Endothelial cell (in vitro differentiated cells): ENCODE measurements around the gene SYCP3. TPM values are rescaled to one million over a fixed set of nuclear protein-coding genes. Genes with fewer than 3 reads are reported as not detected.
A peak's percentile ranks its signal among the peaks of the same experiment; 100 is the strongest.

Experiments
- DNase-seq: peaks from one replicate; pipeline ENCODE4 v3.0.0; 2021; ENCODE audit warnings: low spot score
- H3K27ac Mint-ChIP-seq: one replicate; pipeline ENCODE4 v1.8.0; 2021; ENCODE audit warnings: mixed read lengths, inconsistent platforms; ENCODE audit not compliant: unreplicated experiment
- H3K27me3 Mint-ChIP-seq: one replicate; pipeline ENCODE4 v1.8.0; 2021; ENCODE audit warnings: mild to moderate bottlenecking, moderate library complexity, mixed read lengths, inconsistent platforms; ENCODE audit not compliant: unreplicated experiment
- H3K36me3 Mint-ChIP-seq: one replicate; pipeline ENCODE4 v1.8.0; 2021; ENCODE audit warnings: mild to moderate bottlenecking, low read depth, mixed read lengths, inconsistent platforms; ENCODE audit not compliant: unreplicated experiment
- H3K4me1 Mint-ChIP-seq: one replicate; pipeline ENCODE4 v1.8.0; 2021; ENCODE audit warnings: mild to moderate bottlenecking, mixed read lengths, inconsistent platforms; ENCODE audit not compliant: unreplicated experiment
- H3K4me3 Mint-ChIP-seq: one replicate; pipeline ENCODE4 v1.8.0; 2021; ENCODE audit warnings: mild to moderate bottlenecking, mixed read lengths, inconsistent platforms; ENCODE audit not compliant: unreplicated experiment
- H3K9me3 Mint-ChIP-seq: one replicate; pipeline ENCODE4 v1.8.0; 2021; ENCODE audit warnings: mixed read lengths, inconsistent platforms; ENCODE audit not compliant: unreplicated experiment
- total RNA-seq: library from RNA; stranded (reverse); fragmentation: NEBNext Ultra II Directional; extraction: Animal tissue kit (Norgen Biotek cat#: 25700); gene quantifications from one replicate; pipeline ENCODE4 v1.2.1, GENCODE V29; 2021; ENCODE audit not compliant: unreplicated experiment
- TF ChIP-seq, protein P1 (sequence below): fragments of 200-600 bp; sonication (generic); IDR thresholded peaks from one replicate; pipeline ENCODE4 v1.5.0; 2021; ENCODE audit warnings: antibody characterized with exemption; ENCODE audit not compliant: unreplicated experiment

Gene SYCP3
- total RNA-seq, 1 donor from 2014 or later, result not detected

- TF ChIP-seq, protein P1, sequence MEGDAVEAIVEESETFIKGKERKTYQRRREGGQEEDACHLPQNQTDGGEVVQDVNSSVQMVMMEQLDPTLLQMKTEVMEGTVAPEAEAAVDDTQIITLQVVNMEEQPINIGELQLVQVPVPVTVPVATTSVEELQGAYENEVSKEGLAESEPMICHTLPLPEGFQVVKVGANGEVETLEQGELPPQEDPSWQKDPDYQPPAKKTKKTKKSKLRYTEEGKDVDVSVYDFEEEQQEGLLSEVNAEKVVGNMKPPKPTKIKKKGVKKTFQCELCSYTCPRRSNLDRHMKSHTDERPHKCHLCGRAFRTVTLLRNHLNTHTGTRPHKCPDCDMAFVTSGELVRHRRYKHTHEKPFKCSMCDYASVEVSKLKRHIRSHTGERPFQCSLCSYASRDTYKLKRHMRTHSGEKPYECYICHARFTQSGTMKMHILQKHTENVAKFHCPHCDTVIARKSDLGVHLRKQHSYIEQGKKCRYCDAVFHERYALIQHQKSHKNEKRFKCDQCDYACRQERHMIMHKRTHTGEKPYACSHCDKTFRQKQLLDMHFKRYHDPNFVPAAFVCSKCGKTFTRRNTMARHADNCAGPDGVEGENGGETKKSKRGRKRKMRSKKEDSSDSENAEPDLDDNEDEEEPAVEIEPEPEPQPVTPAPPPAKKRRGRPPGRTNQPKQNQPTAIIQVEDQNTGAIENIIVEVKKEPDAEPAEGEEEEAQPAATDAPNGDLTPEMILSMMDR, result no peak
- H3K27ac Mint-ChIP-seq, result no peak overlapping the region
- peaks cover 7% of the 10 kb centered on the region for H3K27me3 Mint-ChIP-seq
- DNase-seq, result no peak
- H3K4me1 Mint-ChIP-seq, result peaks cover 5% of the 10 kb centered on the region
- H3K9me3 Mint-ChIP-seq, result no peaks in the 10 kb centered on the region
- H3K36me3 Mint-ChIP-seq, result no peaks in the 10 kb centered on the region
- peak overlapping the region; percentile 96 for H3K4me3 Mint-ChIP-seq
Observed at GRCh38 chr12:101698800-101699347, 40.4 kb downstream of the SYCP3 start.

- H3K4me3 Mint-ChIP-seq, result peak overlapping the region; percentile 96
- H3K27me3 Mint-ChIP-seq, result peaks cover 7% of the 10 kb centered on the region
- DNase-seq, result peak; percentile 20
- H3K27ac Mint-ChIP-seq, result peak overlapping the region; percentile 52
- TF ChIP-seq, protein P1, result no peak
- no peaks in the 10 kb centered on the region for H3K9me3 Mint-ChIP-seq
- H3K4me1 Mint-ChIP-seq, result peaks cover 5% of the 10 kb centered on the region
- no peaks in the 10 kb centered on the region for H3K36me3 Mint-ChIP-seq
Observed at GRCh38 chr12:101697930-101698799, 41.1 kb downstream of the SYCP3 start.

DNA sequence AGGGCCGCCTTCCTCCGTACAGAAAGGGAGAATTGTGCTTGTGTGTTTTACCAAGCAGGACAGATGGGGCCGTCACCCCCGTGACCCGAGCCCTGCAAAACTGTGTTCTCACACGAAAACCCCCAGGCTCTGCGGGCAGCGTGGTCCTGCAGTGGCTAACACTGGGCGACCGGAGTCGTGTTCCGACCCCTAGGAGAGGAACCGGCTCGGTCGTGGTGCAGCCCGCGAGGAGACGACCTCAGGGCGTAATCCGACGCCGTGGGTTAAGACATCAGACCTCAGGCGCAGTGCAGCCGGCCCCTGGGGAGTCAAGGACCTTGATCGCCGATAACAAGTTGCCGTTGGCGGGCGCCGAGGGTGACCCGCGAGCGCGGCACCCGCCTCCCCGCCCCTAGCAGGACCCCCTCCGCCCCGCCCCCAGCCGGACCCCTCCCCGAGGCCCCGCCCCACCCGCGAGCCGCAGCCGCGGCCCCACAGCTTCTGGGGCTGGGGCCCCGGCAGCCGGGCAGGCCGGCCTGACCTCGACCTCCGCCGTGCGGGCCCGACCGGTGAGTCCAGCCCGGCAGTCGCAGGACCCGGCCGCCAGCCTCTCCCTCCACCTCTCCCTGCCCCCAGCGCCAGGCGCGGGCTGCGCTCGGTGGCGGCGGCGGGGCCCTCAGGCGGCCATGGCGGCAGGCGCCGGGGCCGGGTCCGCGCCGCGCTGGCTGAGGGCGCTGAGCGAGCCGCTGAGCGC lies 41.9 kb downstream of the SYCP3 start, which contains the start of gene CHPT1:
Gene CHPT1, plus strand, starts transcription at position 444 of the 733 bp plus-strand sequence. Its CDS starts 222 bp downstream, at position 666.
- TF ChIP-seq, protein P1, result no peak
- Mint-ChIP-seq H3K36me3 (no peaks in the 10 kb centered on the region), H3K9me3 (no peaks in the 10 kb centered on the region), H3K27me3 (peaks cover 7% of the 10 kb centered on the region), H3K4me1 (peaks cover 5% of the 10 kb centered on the region), H3K4me3 (peak within 1 kb of the TSS; percentile 96), H3K27ac (peak within 1 kb of the TSS; percentile 52)
- DNase-seq, result peak; percentile 53

DNA sequence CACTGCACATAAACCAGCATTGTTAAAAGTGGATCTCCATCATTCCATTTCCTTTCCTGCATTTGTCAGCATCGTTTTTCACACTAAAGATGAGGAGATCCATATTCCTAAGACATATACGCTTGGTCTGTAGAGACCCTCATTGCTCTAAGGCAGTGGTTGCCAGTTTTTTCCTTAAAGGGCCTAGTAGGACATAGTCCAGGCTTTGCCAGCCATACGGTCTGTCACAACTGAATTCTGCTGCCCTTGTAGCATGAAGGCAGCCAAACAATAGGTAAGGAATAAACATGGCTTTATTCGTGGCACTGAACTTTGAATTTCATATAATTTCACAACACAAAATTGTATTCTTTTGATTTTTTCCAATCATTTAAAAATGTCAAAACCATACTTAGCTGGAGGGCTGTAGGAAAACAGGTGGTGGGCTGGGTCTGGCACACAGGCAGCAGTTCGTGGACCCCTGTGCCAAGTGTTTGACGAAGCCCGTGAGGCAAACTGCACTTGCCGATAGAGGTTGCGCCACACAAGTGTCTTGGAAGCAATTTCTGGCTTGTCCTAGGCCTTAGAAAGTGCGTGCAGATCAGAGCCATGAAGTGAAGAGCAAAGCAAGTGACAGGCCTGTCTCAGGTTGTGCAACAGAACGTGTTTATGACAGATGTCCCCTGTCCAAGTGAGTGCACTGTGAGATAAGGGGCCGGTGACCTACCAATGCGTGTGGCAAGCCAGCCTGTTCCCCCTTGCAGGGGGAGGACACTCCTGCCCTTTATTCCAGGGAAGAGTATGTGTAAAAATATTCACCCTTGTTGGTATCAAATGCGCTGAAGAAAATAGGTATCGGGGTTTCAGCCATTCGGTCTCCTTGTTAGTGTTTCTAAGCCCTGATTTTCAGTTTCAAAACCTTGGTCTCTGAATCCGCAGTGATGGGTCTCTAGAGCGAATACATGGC lies 42.7 kb downstream of the SYCP3 start:
- no peaks in the 10 kb centered on the region for H3K36me3 Mint-ChIP-seq
- TF ChIP-seq, protein P1, result no peak
- H3K9me3 Mint-ChIP-seq, result no peaks in the 10 kb centered on the region
- DNase-seq, result no peak
- peak overlapping the region; percentile 91 for H3K4me3 Mint-ChIP-seq
- H3K27ac Mint-ChIP-seq, result no peak overlapping the region
- peaks cover 7% of the 10 kb centered on the region for H3K27me3 Mint-ChIP-seq
- H3K4me1 Mint-ChIP-seq, result peaks cover 5% of the 10 kb centered on the region
